Bone marrow (tissue), 2 donors: ENCODE data around the gene CSF2.
"Not testable (repeated sequence)": the region's sequence is repeated elsewhere in the genome, so short reads cannot be mapped to it uniquely, and the experiment has no call there.

ENCODE experiments used
- DNase-seq, 2 donors: peaks; one replicate each; lab custom pipeline; 2025; lab: John Stamatoyannopoulos, UW

Gene CSF2

GRCh38 chr5:132087176-132087575 lies 13.6 kb downstream of the CSF2 start:
- no peak for DNase-seq

- no peak for DNase-seq
Observed at GRCh38 chr5:132087661-132088060, 14.1 kb downstream of the CSF2 start.

GRCh38 chr5:132089363-132089762 lies 15.8 kb downstream of the CSF2 start:
- DNase-seq = no peak

GRCh38 chr5:132090107-132090506 lies 16.5 kb downstream of the CSF2 start:
- DNase-seq = no peak

GRCh38 chr5:132093271-132093670 lies 19.7 kb downstream of the CSF2 start:
- no peak for DNase-seq

- no peak for DNase-seq
Observed at GRCh38 chr5:132094393-132095076, 20.9 kb downstream of the CSF2 start.

GRCh38 chr5:132095077-132095410 lies 21.5 kb downstream of the CSF2 start:
- DNase-seq = no peak

- no peak for DNase-seq
Observed at GRCh38 chr5:132095424-132095972, 21.9 kb downstream of the CSF2 start.

- no peak for DNase-seq
Observed at GRCh38 chr5:132096904-132097303, 23.3 kb downstream of the CSF2 start.

GRCh38 chr5:132098151-132098594 lies 24.6 kb downstream of the CSF2 start:
- DNase-seq = no peak

- DNase-seq = no peak
Observed at GRCh38 chr5:132098621-132099020, 25.0 kb downstream of the CSF2 start.

- no peak for DNase-seq
Observed at GRCh38 chr5:132099076-132099748, 25.6 kb downstream of the CSF2 start.

GRCh38 chr5:132099905-132100304 lies 26.3 kb downstream of the CSF2 start:
- DNase-seq = no peak

- DNase-seq = no peak
Observed at GRCh38 chr5:132100672-132101261, 27.2 kb downstream of the CSF2 start.

- no peak for DNase-seq
Observed at GRCh38 chr5:132101385-132101880, 27.8 kb downstream of the CSF2 start.

GRCh38 chr5:132102101-132102701 lies 28.6 kb downstream of the CSF2 start:
- no peak for DNase-seq

GRCh38 chr5:132102944-132103331 lies 29.3 kb downstream of the CSF2 start:
- no peak for DNase-seq

GRCh38 chr5:132103332-132103951 lies 29.9 kb downstream of the CSF2 start:
- DNase-seq = peak; percentile 49 to 63

GRCh38 chr5:132103969-132104391 lies 30.4 kb downstream of the CSF2 start:
- DNase-seq = no peak

- DNase-seq = no peak
Observed at GRCh38 chr5:132104556-132104955, 31.0 kb downstream of the CSF2 start.

- no peak for DNase-seq
Observed at GRCh38 chr5:132105688-132106087, 32.1 kb downstream of the CSF2 start.

GRCh38 chr5:132108495-132108894 lies 34.9 kb downstream of the CSF2 start:
- DNase-seq = not testable (repeated sequence)
